Urinary bladder (tissue), 4 donors: ENCODE results near the gene TRPC5OS. TPM values are rescaled to one million over a fixed set of nuclear protein-coding genes. Genes with fewer than 3 reads are reported as not detected.

Experiments
- DNase-seq: peaks from one replicate; pipeline ENCODE4 v3.0.0-alpha.2; 2015; ENCODE audit errors: extremely low spot score
- H3K27ac ChIP-seq: one replicate; pipeline ENCODE4 v1.5.1; 2013; ENCODE audit warnings: low read depth, mild to moderate bottlenecking, moderate library complexity
- H3K36me3 ChIP-seq: one replicate; pipeline ENCODE4 v1.6.1; 2013; ENCODE audit warnings: mild to moderate bottlenecking, moderate library complexity; ENCODE audit not compliant: insufficient read depth
- H3K4me1 ChIP-seq: one replicate; pipeline ENCODE4 v1.6.1; 2013; ENCODE audit warnings: mild to moderate bottlenecking, moderate library complexity; ENCODE audit not compliant: insufficient read depth
- H3K4me3 ChIP-seq: one replicate; pipeline ENCODE4 v1.5.1; 2013; ENCODE audit warnings: low read depth, low read length
- WGBS: extraction: QIAGEN DNeasy Blood & Tissue Kit; methylation state at CpG from one replicate; pipeline ENCODE4 v1.1.7; 2013; 5-methylcytosine and 5-hydroxymethylcytosine counted together
- polyA plus RNA-seq: library from polyadenylated mRNA; stranded (reverse); fragments of 200-250 nt; gene quantifications from one replicate; pipeline ENCODE4 v1.2.3, GENCODE V29; 2013
- total RNA-seq: library from RNA; depleted of rRNA; stranded (reverse); fragments of >200 nt; gene quantifications from one replicate; pipeline ENCODE4 v1.2.3, GENCODE V29; 2014
- donor health status: healthy with polysubstance abuse.
- donor health status: healthy.

The TRPC5OS gene
- total and polyA plus RNA-seq, 2 donors = not detected

DNA sequence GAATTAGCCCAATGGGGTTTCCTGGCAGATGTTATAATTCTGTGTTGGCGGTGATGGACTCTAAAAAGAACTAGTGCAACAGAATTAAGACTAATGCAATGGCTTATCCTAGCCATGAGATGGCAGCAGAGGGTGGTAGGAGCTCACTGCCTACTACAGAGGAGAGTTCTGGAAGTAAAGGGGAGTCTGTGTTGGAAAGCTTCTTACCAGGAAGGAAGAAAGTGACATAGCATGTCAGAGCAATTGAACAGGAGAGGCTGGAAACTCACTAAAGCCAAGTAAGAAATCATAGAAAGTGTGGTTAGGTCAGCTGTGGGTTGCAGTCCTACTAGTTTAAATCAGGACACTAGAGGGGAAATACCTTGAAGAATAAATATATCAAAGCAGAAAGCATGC lies 6.3 kb upstream of the TRPC5OS start:
- no peaks in the 10 kb centered on the region for H3K4me1 ChIP-seq
- H3K4me3 ChIP-seq = no peak overlapping the region
- H3K27ac ChIP-seq = no peak overlapping the region
- WGBS = 33% methylated on average over 1 of the region's 1 CpG
- DNase-seq = peak; percentile 10
- no peaks in the 10 kb centered on the region for H3K36me3 ChIP-seq

DNA sequence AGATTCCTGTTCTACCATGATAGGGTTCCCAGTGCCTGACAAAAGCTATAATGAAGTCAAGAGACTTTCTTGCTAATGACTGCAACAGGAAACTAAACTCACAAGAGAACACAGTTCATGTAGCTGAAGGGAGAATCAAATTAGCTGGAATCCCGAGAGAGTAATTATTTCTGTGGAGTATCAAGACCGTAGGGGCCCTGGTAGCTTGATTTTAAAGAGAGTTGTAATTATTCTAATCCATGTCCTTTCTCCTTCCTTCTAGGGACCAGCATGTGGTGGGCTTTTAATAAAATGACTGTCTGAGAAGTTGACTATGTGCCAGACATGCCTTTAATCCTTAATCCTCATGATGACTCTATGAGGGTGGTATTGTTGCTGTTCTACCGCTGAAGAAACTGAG lies 1.7 kb upstream of the TRPC5OS start:
- H3K4me1 ChIP-seq = no peaks in the 10 kb centered on the region
- H3K4me3 ChIP-seq = no peak overlapping the region
- H3K36me3 ChIP-seq = no peaks in the 10 kb centered on the region
- DNase-seq = no peak
- no peak overlapping the region for H3K27ac ChIP-seq
- 73% methylated on average over 3 of the region's 3 CpGs for WGBS

DNA sequence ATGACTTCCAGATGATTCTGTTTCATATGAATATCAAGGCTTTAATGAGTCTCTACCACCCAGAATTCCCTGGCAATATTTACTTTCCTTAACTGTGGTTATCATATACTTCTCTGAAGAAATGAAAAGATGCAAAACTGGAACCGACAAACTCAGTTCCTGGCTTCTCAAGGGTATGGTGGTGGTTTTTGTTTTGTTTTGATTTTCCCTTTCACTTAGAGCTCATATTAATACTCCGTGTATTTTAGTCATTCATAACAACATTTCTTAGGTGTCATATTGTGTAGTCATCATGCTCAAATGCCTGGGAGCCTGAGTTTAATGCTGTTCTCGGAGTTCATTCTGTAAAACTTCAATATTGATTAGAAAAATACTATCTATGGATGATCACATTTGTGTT lies 665 bp downstream of the TRPC5OS start:
- no peak overlapping the region for H3K27ac ChIP-seq
- WGBS = 75% methylated on average over 3 of the region's 3 CpGs
- no peaks in the 10 kb centered on the region for H3K4me1 ChIP-seq

DNA sequence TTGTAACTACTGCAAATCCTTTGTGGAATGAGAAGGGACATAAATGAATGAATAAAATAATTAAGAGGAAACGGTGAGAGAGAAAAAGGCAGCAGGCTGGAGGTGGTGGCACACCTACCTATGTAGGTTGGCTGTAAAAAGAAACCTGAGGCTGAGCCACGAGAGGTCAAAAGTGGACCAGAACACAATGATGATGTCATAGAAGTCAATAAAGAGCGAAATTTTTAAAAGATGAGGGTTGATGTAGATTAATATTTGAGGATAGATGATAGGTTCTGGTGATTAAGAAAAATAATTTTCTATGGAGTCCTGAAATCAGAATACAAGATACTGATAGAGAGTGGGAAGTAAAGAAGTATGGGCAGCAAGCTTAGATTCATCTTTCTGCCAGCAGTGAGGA lies 1.7 kb downstream of the TRPC5OS start:
- no peak overlapping the region for H3K4me3 ChIP-seq
- no peaks in the 10 kb centered on the region for H3K36me3 ChIP-seq
- no peaks in the 10 kb centered on the region for H3K4me1 ChIP-seq
- no peak overlapping the region for H3K27ac ChIP-seq
- 88% methylated on average over 3 of the region's 3 CpGs for WGBS
- DNase-seq = no peak

More for the DNA sequence above, 665 bp downstream of the TRPC5OS start:
- H3K4me3 ChIP-seq = no peak overlapping the region
- no peak for DNase-seq
- H3K36me3 ChIP-seq = no peaks in the 10 kb centered on the region

DNA sequence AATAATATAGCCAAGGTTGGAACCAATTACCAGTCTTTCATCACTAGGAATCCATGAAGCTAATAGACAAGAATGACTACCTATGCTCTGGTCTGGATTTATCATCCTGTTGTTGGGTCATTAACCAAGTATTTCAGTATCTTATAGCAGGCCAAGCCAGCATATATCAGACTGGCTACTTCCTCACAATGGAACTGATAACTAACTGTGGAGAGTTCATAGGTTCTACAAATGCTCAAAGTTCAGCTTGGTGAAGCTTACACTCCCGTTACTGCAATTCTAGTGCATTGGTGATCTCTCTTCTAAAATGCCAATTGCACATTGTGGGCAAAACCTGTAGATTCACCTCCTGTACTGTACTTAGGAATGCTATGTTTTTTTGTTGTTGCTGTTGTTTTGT lies 4.8 kb downstream of the TRPC5OS start:
- Histone ChIP-seq H3K4me1 (no peaks in the 10 kb centered on the region), H3K4me3 (no peak overlapping the region), H3K27ac (no peak overlapping the region), H3K36me3 (no peaks in the 10 kb centered on the region)
- no peak for DNase-seq
- 97% methylated on average over 1 of the region's 1 CpG for WGBS

DNA sequence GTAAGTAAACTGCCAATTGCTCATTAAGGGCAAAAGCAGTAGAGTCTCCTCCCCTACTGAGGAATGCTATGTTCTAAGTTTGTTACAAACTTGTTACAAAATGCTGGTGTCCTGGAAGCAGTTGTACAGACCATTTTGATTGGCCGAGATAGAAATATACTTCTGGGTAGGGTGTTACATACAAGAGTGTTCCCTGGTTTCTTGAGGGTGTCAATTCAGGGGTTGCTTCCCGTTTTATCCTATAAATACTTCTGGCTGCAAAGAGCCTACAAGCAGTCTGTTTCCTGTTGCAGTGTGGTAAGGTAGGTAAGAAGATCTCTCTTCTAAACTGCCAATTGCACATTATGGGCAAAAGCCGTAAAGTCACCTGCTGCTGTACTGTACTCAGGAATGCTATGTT lies 5.7 kb downstream of the TRPC5OS start:
- H3K4me3 ChIP-seq = no peak overlapping the region
- H3K4me1 ChIP-seq = no peaks in the 10 kb centered on the region
- H3K36me3 ChIP-seq = no peaks in the 10 kb centered on the region
- WGBS = 72% methylated on average over 3 of the region's 3 CpGs
- DNase-seq = no peak
- no peak overlapping the region for H3K27ac ChIP-seq

DNA sequence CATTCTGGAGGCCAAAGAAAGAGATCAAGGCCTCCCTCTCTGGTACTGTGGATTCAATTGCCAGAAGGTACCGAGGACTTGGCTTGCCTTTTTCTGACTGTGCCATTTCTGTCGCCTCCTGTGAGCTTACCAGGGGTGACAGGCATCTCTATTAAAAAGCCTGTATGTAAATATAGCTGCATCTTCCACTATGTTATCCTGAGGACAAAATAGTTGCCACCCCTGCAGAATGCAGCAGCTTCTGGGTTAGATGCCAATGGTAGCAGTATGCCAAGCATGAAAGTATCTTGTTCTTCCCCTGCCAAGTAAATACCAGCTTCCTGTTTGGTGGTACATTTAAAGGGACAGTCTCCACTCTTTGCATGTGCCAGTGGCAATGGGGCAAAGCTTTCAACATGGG lies 10.7 kb downstream of the TRPC5OS start:
- Histone ChIP-seq H3K36me3 (no peaks in the 10 kb centered on the region), H3K27ac (no peak overlapping the region), H3K4me3 (no peak overlapping the region), H3K4me1 (no peaks in the 10 kb centered on the region)
- DNase-seq = no peak
- WGBS = 88% methylated on average over 2 of the region's 2 CpGs

DNA sequence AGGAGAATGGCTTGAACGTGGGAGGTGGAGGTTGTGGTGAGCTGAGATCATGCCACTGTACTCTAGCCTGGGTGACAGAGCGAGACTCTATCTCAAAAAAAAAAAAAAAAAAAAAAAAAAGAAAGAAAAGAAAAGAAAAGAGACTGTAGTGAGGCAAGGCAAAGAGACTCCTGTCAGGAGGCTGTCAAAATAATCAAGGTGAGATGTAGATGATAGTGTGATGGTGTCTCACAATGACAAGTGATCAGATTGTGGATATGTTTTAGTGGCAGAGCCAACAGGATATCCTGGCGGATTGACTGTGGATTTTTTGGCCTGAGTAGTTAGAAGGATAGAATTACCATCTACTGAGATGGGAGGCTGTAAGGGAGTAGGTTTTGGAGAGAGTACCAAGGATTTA lies 12.6 kb downstream of the TRPC5OS start:
- no peak for DNase-seq
- H3K27ac ChIP-seq = no peak overlapping the region
- no peaks in the 10 kb centered on the region for H3K36me3 ChIP-seq
- no peaks in the 10 kb centered on the region for H3K4me1 ChIP-seq
- H3K4me3 ChIP-seq = no peak overlapping the region
- 76% methylated on average over 3 of the region's 3 CpGs for WGBS

DNA sequence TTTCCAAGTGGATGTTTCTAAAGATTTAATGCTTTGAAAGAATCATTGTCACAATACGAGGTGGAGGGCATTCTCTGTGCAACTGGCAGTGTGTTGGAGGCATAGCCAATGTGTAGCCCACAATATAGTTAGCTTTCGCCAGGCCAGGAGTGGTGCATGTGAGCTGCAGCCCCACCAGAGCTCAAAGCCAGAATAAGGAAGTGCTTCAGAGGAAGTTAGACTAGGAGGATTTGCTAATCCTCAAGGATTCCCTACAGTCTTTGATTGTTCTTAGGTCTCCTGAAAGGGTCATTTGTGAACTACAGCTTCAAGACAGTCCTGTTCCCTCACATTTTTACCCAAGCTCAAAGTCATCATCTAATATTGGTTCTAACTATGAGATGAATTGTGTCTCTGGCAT lies 16.4 kb downstream of the TRPC5OS start:
- Histone ChIP-seq H3K27ac (no peak overlapping the region), H3K4me1 (no peaks in the 10 kb centered on the region), H3K36me3 (no peaks in the 10 kb centered on the region), H3K4me3 (no peak overlapping the region)
- WGBS = 75% methylated on average over 2 of the region's 2 CpGs
- no peak for DNase-seq

DNA sequence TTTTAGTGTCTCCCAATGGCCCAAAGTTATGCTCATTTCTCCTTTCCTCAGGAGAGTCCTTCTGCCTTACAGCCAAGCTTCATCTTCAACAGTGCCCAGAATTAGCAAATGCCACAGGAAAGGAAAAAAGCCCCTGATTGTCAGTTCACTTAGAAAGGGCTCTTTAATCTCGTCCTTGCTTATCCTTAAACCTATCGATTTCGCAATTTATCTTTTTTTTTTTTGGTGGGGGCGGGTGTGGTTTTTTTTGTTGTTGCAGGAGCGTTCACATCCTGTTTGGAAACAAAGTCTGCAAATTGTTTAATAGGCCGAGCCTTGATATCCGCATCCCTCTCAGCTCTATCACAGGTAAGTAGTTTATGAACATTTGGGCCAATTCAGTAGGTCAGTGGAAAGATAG lies 20.2 kb downstream of the TRPC5OS start:
- Histone ChIP-seq H3K36me3 (no peaks in the 10 kb centered on the region), H3K4me1 (no peaks in the 10 kb centered on the region), H3K27ac (no peak overlapping the region), H3K4me3 (no peak overlapping the region)
- WGBS = 82% methylated on average over 7 of the region's 7 CpGs
- DNase-seq = no peak

DNA sequence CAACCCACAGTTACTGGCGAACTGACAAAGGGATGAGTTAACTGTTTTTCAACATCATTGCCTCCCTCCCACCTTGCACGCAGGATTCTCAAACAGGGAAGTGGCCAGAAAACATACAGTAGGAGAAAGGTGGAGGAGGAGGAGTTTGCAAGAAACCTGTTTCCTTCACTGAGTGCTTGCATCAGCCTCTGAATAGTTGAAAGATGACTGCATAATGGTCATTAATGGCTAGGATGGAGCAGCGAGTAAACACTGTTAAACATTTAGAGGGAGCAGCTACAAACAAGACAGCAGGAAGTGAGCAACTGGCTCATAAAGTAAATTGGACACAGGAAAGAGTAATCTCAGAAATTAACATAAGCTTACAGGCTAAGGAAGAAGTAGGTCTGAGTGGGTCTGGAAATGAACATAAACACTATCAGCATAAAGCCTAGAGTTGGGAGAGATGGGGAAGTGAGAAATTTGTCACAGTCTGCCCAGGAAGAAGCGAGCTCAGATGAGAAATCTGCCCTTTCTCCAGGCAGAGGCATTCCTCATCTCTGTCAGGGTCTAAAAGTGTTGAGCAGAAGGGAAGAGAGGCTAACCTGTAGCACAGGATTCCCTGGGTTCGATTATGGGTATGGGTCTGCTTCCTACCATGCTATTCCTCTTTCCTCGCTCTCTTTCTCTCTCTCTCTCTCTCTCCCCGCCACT lies 38.6 kb downstream of the TRPC5OS start:
- peak; percentile 21 for DNase-seq
- WGBS = 50% methylated on average over 7 of the region's 7 CpGs
- no peak overlapping the region for H3K4me3 ChIP-seq

DNA sequence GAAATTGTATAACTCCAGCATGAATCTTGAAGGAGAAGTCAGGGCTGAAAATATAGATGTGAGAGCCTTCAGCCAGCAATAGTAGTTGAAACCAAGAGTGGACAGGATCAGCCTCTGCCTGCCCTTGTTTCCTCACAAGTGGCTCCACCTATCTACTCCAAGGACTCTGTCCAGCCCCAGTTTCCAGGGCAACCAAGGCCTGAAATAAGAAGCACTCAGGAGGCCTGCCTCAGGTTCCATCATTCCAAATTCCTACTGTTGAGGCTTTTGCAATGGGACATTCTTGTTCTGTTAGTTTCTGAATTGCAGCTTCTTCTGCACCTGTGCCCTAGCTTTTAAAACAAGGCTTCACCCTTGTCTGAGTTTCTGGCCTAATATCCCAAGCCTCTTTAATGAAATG lies 41.6 kb downstream of the TRPC5OS start:
- Histone ChIP-seq H3K4me3 (no peak overlapping the region), H3K27ac (no peak overlapping the region), H3K36me3 (no peaks in the 10 kb centered on the region), H3K4me1 (no peaks in the 10 kb centered on the region)
- no peak for DNase-seq

More for the DNA sequence above, 38.6 kb downstream of the TRPC5OS start:
- no peak overlapping the region for H3K27ac ChIP-seq
- H3K36me3 ChIP-seq = no peaks in the 10 kb centered on the region
- no peaks in the 10 kb centered on the region for H3K4me1 ChIP-seq

DNA sequence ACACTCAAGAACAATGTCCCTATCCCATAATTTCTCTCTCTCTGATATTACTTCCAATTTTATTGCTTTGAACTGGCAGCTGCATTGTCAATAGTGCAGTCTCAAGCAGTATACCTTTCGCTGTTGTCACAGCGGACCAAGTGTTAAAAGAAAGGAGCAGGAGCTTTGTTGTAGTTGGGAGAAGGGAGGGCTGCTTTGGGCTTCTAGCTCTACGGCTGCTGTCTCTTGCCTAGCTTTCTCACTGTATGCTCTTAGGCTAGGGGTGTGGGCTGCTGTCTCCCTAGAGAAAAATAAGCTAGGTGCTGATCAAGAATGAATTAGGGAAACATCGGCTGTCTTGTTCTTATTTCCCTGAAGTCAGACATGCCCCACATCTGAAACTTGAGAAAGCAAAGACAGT lies 52.5 kb downstream of the TRPC5OS start:
- Histone ChIP-seq H3K4me1 (no peaks in the 10 kb centered on the region), H3K27ac (no peak overlapping the region), H3K36me3 (no peaks in the 10 kb centered on the region), H3K4me3 (no peak overlapping the region)
- no peak for DNase-seq
- WGBS = 50% methylated on average over 4 of the region's 4 CpGs
